Mesenteric fat pad (tissue), 1 donor: ENCODE data around the gene SMG6. TPM values are rescaled to one million over a fixed set of nuclear protein-coding genes. Genes with fewer than 3 reads are reported as not detected.

ENCODE experiments used
- DNase-seq: peaks from one replicate; pipeline ENCODE4 v3.0.0-alpha.2; 2020; ENCODE audit warnings: low spot score
- total RNA-seq: library from RNA; stranded (reverse); fragmentation: NEBNext Ultra II Directional; extraction: Animal tissue kit (Norgen Biotek cat#: 25700); gene quantifications from one replicate; pipeline ENCODE4 v1.2.1, GENCODE V29; 2021
- donor health status: DM: yes; HTN: yes; CAD: no.

The SMG6 gene
- total RNA-seq, 1 donor from 2014 or later, result 31.9 TPM

- no peak for DNase-seq
Measured at GRCh38 chr17:2237521-2237921, 66.1 kb downstream of the SMG6 start.

GRCh38 chr17:2235792-2236366 is 67.7 kb downstream of the SMG6 start:
- DNase-seq, result no peak

- no peak for DNase-seq
Measured at GRCh38 chr17:2235265-2235664, 68.3 kb downstream of the SMG6 start.

GRCh38 chr17:2233441-2233947 is 70.1 kb downstream of the SMG6 start:
- DNase-seq, result no peak

- no peak for DNase-seq
Measured at GRCh38 chr17:2232244-2232638, 71.3 kb downstream of the SMG6 start.

GRCh38 chr17:2230877-2231276 is 72.7 kb downstream of the SMG6 start:
- DNase-seq, result no peak

GRCh38 chr17:2227025-2227699 is 76.4 kb downstream of the SMG6 start:
- DNase-seq, result no peak

- no peak for DNase-seq
Measured at GRCh38 chr17:2223617-2223927, 80.0 kb downstream of the SMG6 start.

- DNase-seq, result no peak
Measured at GRCh38 chr17:2222901-2223616, 80.5 kb downstream of the SMG6 start.

GRCh38 chr17:2222301-2222700 is 81.3 kb downstream of the SMG6 start:
- DNase-seq, result no peak

GRCh38 chr17:2218426-2218825 is 85.2 kb downstream of the SMG6 start:
- no peak for DNase-seq

GRCh38 chr17:2215616-2216364 is 87.8 kb downstream of the SMG6 start:
- no peak for DNase-seq

- no peak for DNase-seq
Measured at GRCh38 chr17:2214929-2215615, 88.5 kb downstream of the SMG6 start.

- no peak for DNase-seq
Measured at GRCh38 chr17:2214047-2214928, 89.3 kb downstream of the SMG6 start.

- no peak for DNase-seq
Measured at GRCh38 chr17:2213291-2213960, 90.2 kb downstream of the SMG6 start.

GRCh38 chr17:2212400-2212981 is 91.1 kb downstream of the SMG6 start:
- DNase-seq, result no peak

GRCh38 chr17:2211661-2212399 is 91.8 kb downstream of the SMG6 start:
- DNase-seq, result no peak

GRCh38 chr17:2210726-2211125 is 92.9 kb downstream of the SMG6 start:
- DNase-seq, result no peak
